CD4-positive, alpha-beta T cell treated with Interleukin-10 for 1 hour (primary cell): ENCODE data around the gene IQGAP3.
A peak's percentile ranks its signal among the peaks of the same experiment; 100 is the strongest.
"Not testable (repeated sequence)": the region's sequence is repeated elsewhere in the genome, so short reads cannot be mapped to it uniquely, and the experiment has no call there.

Source experiments
- DNase-seq: peaks from one replicate; pipeline ENCODE4 v3.0.0-alpha.2; 2020

The IQGAP3 gene

DNA sequence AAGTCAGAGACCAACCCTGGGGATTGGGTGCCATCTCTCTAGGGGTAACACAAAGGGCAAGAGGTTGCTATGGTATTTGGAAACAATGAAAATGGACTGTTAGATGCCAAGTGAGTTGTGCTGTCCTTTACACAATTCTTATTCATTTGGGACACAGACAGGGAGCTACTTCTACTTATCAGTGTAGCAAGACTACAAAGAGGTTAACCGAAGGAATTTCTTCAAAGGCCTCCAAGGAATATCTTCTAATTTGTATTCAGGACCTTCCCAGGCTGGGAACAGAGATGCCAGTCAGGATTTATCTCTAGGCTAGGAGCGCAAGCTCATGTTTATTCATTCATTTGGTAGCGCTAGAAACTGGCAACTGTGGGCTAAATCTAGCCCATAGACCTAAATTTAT is 21.8 kb upstream of the IQGAP3 start:
- no peak for DNase-seq

DNA sequence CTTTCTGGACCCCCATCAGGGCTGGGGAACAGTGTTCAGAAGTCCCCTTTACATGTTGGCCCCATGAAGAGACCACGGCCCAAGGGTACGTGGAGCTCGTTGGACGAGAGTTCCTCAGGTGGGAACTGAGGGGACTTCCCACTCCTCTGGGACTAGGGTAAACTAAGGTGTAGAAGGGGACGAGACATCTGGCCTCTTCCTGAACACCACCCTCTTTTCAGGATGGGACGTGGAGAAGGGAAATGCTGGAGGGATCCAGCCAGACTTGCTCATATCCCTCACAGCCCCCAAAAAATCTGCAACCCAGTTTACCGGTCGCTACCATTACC is 21.3 kb upstream of the IQGAP3 start:
- DNase-seq, result no peak

DNA sequence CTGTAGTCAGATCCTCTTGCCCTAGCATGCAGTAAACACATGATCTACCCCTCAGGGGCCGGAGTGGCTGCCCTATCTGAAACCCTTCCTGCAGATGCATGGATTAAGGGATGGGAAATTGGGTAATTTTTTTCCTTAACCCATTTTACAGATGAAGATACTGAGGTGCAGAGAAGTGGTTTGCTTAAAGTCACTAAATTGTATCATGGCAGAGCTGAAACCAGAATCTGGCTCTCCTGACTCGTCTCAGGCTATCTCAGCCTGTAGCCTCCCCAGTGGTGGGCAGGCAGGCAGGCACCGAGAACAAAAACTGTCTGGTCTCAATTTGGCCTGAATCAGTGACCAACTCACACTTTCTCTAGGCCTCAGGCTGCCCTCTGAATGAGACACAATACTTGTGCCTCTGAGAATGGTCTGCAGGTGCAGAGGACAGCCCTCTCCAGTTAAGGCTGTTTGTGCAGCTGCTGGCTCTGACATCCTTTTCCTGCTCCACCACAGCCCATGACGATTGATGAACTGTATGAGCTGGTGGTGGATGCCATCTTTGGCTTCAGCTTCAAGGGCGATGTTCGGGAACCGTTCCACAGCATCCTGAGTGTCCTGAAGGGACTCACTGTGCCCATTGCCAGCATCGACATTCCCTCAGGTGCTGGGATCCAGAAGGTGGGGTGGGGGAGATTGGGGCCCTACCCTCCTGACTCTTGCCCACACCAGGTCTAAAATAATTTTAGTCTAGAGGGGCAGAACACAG is 20.7 kb upstream of the IQGAP3 start:
- no peak for DNase-seq

DNA sequence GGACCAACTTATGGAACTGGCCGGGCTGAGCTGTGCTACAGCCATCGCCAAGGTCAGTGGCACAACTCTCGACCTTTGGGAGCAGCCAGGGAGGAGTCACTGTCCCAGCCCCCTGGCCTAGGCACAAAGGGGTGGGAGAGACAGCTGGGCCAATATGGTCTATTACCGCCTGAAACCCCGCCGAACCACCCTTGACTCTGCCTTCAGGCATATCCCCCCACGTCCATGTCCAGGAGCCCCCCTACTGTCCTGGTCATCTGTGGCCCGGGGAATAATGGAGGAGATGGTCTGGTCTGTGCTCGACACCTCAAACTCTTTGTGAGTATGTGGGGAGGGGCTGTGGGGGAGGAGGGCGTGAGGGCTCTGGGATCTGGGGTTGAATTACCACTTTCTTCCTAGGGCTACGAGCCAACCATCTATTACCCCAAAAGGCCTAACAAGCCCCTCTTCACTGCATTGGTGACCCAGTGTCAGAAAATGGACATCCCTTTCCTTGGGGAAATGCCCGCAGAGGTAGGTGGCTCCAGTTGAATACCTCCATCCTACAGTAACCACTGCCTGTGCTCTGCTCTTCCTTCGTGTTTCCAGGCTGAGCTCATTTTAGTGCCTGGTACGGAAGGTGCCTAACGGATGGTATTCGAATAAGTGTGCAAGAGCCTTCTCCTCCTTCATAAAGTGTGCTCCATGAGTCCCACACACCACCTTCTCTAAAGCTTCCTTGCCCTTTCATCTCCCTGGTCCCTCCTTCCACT is 20.0 kb upstream of the IQGAP3 start:
- DNase-seq, result no peak

DNA sequence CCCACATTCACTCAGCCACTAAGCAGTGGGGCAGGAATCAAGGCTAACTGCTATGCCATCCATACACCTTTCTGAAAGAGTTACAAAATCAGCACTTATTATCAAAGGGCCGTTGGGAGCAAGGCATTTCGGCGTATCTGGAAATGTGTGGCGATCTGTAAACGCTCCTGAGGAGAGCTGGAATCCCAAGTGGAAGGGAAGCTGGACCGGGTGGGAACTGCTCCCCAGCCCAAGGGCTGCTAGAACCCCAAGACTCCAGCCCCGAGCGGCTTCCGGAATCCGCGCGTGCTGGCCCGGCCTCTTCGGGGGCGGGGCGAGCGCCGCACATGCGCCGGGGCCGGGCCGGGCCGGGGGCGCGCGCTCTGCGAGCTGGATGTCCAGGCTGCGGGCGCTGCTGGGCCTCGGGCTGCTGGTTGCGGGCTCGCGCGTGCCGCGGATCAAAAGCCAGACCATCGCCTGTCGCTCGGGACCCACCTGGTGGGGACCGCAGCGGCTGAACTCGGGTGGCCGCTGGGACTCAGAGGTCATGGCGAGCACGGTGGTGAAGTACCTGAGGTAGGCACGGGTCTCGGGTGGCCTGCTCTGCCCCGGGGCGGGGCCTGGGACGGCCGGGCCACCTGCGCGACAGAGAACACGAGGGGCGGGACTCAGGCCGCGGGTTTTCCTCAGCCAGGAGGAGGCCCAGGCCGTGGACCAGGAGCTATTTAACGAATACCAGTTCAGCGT is 19.2 kb upstream of the IQGAP3 start, which contains the start of gene NAXE:
Gene NAXE (plus strand): TSS at position 345 of the 726 bp plus-strand sequence. CDS start 29 bp downstream, at position 374.
- DNase-seq, result peak; percentile 71

DNA sequence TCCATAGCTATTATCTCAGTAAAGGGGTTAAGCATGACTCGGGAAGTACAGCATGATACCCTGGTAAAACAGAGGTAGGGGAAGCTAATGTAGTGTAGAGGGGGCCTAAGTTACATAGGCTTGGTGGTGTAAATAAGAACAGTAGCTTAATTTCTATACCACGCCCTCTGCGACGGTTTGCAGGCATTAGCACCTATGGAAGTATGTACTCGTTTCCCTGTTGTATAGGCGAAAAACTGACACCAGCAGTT is 18.7 kb upstream of the IQGAP3 start:
- no peak for DNase-seq

DNA sequence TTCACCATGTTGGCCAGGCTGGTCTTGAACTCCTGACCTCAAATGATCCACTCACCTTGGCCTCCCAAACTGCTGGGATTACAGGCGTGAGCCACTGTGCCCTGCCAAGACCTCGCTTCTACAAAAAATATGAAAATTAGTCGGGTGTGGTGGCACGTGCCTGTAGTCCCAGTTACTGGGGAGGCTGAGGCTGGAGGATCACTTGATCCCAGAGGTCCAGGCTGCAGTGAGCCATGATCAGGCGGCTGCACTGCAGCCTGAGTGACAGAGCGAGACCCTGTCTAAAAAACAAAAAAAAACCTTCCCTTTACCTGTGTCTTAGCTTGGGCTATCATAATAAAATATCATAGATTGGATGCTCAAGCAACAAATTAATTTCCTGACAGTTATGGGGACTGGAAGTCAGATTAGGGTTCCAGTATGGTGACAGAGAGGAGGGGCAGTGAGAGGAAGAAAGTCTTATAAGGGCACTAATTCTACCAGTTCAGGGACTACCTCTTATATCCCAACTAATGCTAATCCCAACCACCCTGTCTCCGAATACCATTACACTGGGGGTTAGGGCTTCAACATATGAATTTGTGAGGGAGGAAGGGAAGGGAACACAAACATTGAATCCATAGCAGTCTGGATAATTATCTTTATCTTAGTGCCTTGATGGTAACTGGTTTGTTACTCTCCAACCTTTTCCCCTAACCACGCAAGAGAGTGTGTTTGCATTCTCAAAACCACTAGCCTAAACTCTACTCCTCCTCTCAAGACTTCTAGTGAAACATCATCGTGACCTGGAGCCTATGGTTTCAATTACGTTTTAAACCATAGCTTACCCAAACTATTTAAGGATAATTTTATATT is 18.2 kb upstream of the IQGAP3 start:
- DNase-seq, result no peak

DNA sequence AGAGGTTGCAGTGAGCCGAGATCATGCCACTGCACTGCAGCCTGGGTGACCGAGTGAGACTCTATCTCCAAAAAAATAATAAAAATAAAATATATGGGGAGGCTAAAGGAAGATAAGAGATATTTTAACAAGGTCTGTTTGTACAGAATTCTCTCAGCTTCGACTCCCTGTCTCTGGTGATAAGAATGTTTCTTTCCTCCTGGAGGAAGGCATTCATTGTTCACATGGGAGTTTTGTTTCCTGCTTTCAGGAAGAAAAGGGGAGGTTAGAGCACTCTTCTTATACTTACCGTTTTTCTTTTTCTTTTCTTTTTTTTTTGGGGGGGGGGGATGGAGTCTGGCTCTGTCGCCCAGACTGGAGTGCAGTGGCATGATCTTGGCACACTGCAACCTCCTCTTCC is 17.2 kb upstream of the IQGAP3 start:
- DNase-seq, result no peak

DNA sequence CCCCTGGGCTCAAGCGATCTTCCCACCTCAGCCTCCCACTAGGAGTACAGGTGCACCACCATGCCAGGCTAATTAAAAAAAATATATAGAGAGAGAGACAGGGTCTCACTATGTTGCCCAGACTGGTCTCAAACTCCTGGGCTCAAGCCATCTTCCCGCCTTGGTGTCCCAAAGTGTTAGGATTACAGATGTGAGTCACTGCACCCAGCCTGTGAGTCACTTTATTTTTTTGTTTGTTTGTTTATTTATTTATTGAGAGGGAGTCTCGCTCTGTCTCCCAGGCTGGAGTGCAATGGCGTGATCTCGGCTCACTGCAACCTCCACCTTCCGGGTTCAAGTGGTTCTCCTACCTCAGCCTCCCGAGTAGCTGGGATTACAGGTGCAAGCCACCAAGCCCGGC is 15.6 kb upstream of the IQGAP3 start:
- DNase-seq, result not testable (repeated sequence)

DNA sequence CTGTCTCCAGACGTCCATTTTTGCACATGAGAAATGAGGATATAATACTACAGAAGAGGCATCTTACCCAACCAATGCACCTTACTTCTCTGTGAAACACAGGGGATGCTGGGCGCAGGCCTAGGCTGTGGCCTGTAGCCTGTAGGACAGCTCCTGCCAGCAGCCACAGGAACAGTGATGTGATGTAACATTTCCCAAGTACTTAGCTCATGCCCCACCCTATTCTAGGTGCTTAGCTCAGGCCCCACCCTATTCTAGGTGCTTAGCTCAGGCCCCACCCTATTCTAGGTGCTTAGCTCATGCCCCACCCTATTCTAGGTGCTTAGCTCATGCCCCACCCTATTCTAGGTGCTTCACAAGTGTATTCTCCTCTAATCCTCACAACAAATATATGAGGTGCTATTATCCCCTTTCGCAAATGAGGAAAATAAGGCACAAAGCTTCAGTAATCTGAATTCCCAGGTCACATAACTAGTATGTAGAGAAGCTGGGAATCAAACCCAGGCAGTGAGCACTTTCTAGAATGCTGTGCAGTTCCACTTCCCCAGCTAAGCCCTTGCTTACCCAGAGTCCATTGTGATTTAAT is 14.6 kb upstream of the IQGAP3 start:
- DNase-seq, result no peak

DNA sequence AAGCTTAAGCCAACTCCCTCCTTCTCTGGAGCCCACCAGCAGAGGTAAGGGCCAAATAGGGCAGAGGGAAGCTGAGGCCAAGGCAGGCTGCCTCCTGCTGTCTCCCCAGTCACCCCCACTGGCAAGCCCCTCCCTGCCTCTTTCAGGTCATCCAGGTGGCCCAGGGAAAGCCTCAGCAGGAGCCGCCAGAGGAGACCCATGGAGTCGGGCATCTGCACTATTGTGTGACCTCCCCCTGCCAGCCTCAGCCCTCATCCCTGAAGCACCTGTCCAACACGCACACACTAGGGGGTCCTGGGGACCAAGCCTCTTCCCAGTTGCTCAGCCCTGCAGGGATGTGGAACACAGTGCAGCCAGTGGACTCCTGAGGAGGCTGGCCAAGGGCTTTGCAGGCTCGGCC is 14.0 kb upstream of the IQGAP3 start:
- DNase-seq, result no peak

DNA sequence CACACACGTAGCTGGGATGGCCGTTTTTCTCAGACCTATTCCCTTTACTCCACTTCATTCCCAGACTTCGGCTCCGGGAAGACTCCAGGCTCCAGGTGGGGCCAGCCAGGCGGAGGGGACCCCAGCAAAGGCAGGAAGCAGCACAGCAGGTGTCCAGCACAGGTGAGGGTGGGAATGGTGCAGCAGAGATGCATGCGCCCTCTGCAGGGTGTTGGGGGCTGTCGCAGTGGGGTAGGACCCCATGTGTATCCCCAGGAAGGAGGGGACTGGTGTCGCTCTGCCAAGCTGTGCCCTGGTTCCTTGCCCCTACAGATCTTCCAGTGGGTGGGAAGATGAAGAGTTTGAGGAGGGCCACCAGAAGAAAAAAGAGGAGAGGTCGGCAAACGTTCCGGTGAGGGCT is 12.4 kb upstream of the IQGAP3 start:
- no peak for DNase-seq

DNA sequence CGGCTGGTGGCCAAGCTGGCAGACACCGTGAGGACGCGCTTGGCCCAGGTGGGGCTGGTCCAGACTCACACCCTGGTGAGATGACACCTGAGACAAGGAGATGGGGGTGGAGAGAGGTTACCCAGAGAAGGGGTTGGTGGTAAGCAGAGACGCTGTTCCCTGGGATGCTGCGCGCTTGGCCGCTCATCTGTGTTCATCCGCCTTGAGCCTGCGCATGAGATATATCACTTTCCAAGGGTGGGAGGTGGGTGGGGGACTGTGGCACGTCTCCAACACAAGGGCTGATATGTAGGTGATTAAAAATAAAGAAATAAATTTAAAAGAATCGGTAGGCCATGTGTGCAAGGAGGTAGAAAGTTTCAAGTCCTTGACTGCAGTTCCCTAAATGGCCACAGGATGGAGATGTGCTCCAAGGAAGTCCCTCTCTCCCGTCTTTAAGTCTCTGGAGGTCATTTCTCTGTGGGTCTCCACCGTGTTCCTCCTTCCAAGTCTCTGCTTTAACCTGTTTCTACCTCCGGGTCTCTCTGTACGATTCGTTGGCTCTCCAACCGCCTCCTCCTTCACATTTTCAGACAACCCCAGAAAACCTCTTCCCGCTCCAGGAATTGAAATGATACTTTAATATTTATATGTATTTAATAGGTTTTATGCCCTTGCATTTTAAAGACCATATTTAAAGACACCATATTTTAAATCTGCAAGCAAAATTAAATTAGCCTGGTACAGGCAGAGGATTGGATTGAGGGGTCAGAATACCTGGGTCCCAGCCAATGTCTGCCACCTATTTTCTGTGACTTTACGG is 11.7 kb upstream of the IQGAP3 start:
- DNase-seq, result peak; percentile 83

DNA sequence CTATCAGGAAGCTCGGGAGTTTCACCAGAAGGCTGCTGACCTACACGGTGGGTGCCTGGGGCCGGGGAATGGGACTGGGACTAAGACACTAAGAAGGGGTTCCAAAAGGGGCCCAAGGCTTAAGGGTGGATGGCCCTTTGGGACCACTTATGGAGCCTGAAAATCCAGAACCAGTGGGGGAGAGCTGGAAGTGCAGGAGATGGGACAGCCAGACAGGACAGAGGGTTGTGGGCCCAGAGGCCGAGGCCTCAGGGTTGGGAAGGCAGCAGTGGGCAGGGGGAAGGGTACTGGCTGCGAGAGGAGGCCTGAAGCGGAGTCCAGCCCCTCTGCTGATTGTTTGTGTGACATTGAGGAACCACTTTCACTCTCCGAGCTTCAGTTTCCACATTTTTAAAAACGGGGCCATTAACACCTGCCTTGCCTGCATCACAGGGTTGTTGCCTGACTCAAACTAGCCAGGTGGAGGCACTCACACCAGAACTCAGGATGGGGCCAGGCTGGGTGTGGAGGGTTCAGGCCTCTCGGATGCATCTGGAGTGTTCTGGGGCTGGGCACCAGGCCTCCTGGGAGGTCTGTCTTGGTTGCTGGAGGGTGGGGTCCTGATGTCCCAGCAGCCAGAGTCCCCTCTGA is 10.1 kb upstream of the IQGAP3 start:
- DNase-seq, result no peak

DNA sequence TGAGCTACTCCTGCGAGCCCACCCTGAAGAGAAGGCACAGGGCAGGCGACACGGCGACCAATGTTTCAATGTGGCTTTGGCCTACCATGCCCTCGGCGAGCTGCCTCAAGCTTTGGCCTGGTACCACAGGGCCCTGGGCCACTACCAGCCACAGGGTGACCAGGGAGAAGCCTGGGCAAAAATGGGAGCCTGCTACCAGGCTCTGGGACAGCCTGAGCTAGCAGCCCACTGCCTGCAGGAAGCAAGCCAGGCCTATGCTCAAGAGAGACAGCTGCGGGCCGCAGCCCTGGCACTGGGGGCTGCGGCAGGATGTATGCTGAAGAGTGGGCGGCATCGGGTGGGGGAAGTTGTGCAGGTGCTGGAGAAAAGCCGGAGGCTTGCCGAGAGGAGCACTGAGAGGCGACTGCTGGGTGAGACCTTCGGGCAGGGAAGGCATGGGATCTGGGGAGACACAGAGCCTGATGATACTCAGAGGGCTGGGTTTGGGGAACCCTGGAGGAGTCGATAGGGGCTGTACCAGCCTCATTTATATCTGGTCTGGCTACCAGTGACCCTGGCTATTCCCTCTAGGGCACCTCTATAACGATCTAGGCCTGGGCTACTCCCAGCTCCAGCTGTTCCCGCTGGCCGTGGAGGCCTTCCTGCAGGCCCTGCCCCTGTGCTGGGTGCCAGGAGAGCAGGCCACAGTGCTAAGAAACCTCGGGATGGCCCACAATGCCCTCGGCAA is 9.5 kb upstream of the IQGAP3 start:
- DNase-seq, result peak; percentile 33

DNA sequence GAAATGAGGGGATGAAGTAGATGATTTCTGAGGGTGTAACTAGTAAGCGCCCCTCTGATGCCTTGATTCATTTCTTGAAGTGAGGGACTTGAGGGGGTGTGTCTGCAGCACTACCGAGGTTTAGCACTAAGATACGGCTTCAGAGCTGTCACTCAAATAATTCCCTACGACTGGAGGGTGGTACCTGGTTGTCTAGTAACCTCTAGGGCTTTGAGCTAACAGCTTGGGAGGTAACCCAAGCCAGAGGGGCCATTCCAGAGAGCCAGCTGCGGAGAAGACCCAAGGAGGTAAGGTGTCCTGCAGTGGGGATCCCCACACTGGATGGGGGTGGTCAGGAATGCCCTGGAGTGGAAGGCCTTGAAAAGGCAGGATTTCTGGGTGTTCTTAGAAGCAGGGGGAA is 7.1 kb upstream of the IQGAP3 start, which contains the start of gene TTC24:
Gene TTC24 (plus strand): TSS at position 252 of the 400 bp plus-strand sequence. CDS start 1,642 bp downstream, outside the sequence.
- DNase-seq, result no peak

DNA sequence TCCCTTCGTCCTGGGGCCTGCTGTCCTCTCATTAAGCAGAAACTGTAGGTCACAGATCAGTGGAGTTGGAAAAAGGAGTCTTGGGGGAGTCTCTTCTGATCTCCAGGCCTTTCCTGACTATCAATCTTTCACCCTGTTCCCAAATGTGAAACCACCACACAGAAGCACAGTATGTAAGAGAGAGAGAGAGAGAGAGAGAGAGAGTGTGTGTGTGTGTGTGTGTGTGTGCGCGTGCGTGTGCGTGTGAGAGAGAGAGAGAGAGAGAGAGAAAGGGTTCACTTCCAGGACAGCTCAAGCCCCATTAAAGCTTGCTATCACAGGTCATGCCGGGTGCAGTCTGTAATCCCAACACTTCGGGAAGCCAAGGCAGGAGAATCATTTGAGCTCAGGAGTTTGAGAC is 5.7 kb upstream of the IQGAP3 start:
- no peak for DNase-seq

DNA sequence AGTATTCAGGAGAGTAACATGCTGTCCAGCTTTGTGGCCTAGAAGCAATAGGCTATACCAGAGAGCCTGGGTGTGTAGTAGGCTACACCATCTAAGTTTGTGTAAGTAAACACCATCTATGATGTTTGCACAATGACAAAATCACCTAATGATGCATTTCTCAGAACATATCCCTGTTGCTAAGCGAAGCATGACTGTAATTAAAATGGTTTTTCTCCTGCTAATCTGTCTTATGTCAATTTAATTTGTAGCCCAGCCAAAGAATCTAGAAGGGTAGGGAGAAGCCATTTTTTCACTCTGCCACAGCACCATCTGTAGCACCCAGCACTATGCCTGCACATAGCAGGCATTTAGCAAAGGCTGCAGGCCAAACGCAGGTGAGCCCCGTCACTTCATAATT is 5.2 kb upstream of the IQGAP3 start:
- DNase-seq, result no peak

DNA sequence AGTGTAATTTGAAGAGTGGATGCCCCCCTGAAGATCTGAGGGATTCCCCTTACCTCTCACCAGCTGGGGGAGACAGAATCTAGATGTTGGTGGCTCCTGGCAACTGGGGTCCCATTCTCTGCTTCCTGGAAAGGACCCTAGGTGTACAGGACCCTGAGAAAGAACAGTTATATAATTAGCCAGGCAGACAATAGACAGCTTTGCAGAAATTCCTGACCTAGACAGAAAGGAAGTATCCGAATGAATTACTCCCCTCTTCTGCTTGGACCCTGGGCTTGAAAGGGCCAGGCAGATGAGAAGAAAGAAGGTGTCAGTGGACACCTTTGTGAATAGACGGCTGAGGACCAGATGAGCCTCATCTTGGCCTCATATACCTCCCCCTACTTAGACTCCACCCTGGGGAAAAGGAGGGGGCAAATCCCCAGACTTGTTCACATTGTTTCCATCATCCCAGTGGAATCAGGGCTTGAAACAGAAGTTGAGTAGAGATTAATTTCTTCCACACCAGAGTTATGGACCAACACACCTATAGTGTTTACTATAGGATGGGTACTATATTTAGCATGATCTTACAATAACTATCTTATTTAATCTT is 1.8 kb upstream of the IQGAP3 start:
- DNase-seq, result no peak

DNA sequence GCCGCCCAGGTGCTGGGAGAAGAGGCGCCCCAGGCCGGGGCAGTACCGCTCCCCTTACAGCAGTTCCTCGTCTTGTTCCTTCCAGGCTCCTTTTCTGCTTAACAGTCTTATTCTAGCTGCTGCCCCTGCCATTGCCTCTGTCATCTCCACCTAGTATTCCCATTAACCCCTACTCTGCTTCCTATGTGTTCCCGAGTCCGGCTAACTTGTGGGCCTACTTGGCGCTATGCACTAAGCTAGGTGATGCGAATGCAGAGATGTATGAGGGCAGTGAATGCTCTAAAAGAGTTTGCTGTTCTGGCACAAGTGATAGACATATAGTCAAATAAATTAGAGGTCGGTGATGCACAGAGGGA is 276 bp upstream of the IQGAP3 start:
- DNase-seq, result no peak
